ENCODE measurements around the gene CACNA1S. TPM values are rescaled to one million over a fixed set of nuclear protein-coding genes. Genes with fewer than 3 reads are reported as not detected.

CACNA1S gene
- total and polyA plus RNA-seq, 2 experiments from 2014 or later: not detected

- H3K4me2 ChIP-seq (ENCODE audit: unreplicated experiment): no peak overlapping the region
- H4K20me1 ChIP-seq (ENCODE audit: insufficient read depth): no peaks in the 10 kb centered on the region
- H3K27ac ChIP-seq: no peak overlapping the region
- no peak overlapping the region for H3K4me3 ChIP-seq
- in situ Hi-C loops (cut with MboI): no loop called here
- no peaks in the 10 kb centered on the region for H3K4me1 ChIP-seq (ENCODE audit: insufficient read depth)
- DNase-seq: no peak
- H3K9me2 ChIP-seq (ENCODE audit: insufficient read depth): no peaks in the 10 kb centered on the region
- H3F3A ChIP-seq (ENCODE audit: insufficient read depth): no peaks in the 10 kb centered on the region
- H3K27me3 ChIP-seq (replicated peaks; ENCODE audit: insufficient read depth): peaks cover 31% of the 10 kb centered on the region
- WGBS, 2 experiments (ENCODE audit: low coverage in 1 of 2, low lambda C conversion rate in 2 of 2, missing lambda C conversion rate in 2 of 2): 53 to 73% methylated on average over 2 of the region's 2 CpGs
- no peaks in the 10 kb centered on the region for H3K36me3 ChIP-seq (ENCODE audit: low read depth)
- H3K79me2 ChIP-seq (ENCODE audit: insufficient read depth): no peaks in the 10 kb centered on the region
- no peak overlapping the region for H2AFZ ChIP-seq
- no peak for TF ChIP-seq EZH2 (IDR thresholded peaks at IDR 0.05; ENCODE audit: insufficient read depth, poor library complexity, severe bottlenecking)
- no peak for TF ChIP-seq EZH2phosphoT487 (IDR thresholded peaks at IDR 0.05; ENCODE audit: insufficient read depth, low read depth)
- no peaks in the 10 kb centered on the region for H3K9me3 ChIP-seq (ENCODE audit: low read depth)
- H3K9ac ChIP-seq: no peak overlapping the region
Observed at GRCh38 chr1:201039418-201039817, 72.8 kb downstream of the CACNA1S start.

DNA sequence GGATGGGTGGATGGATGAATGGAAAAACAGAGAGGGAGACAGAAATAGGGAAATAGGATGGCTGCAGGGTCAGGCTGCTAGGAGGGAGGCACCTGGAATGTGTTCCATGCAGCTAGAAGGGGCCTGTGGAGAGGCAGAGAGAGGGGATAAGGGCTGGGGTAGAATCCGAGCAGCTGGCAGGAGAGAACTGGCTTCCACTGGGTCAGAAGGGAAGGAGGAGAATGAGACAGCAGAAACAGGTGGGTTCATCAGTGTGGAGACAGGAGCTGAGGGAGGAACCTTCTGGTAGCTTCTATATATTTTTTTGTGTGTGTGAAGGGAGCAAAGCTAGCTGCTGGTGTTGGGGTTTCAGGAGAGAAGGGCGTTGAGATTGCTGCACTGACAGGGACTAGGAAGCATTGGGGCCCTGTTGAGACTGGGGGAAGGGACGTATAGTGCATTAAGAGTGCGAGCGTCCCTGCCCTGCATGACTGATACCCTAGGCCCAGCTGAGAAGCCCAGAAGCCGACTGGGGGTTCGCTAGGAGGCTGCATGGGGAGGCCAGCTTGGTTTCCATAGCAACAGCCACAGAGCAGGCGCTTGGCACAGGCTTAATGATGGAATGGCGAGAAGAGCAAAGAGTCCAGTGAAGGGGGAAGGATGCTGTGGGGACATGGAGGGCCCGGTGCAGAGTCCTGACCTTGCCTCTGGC lies 73.9 kb downstream of the CACNA1S start:
- H3K4me3 ChIP-seq: no peak overlapping the region
- H3K27me3 ChIP-seq (replicated peaks; ENCODE audit: insufficient read depth): peaks cover 35% of the 10 kb centered on the region
- 62 to 64% methylated on average over 10 of the region's 10 CpGs for WGBS, 2 experiments (ENCODE audit: low coverage in 1 of 2, low lambda C conversion rate in 2 of 2, missing lambda C conversion rate in 2 of 2)
- H3K9ac ChIP-seq: no peak overlapping the region
- H3K4me2 ChIP-seq (ENCODE audit: unreplicated experiment): no peak overlapping the region
- H3F3A ChIP-seq (ENCODE audit: insufficient read depth): no peaks in the 10 kb centered on the region
- H3K27ac ChIP-seq: no peak overlapping the region
- no peaks in the 10 kb centered on the region for H4K20me1 ChIP-seq (ENCODE audit: insufficient read depth)
- in situ Hi-C loops (cut with MboI): no loop called here
- no peak for TF ChIP-seq EZH2phosphoT487 (IDR thresholded peaks at IDR 0.05; ENCODE audit: insufficient read depth, low read depth)
- TF ChIP-seq EZH2 (IDR thresholded peaks at IDR 0.05; ENCODE audit: insufficient read depth, poor library complexity, severe bottlenecking): no peak
- DNase-seq: no peak
- H2AFZ ChIP-seq: no peak overlapping the region
- no peaks in the 10 kb centered on the region for H3K9me3 ChIP-seq (ENCODE audit: low read depth)
- no peaks in the 10 kb centered on the region for H3K79me2 ChIP-seq (ENCODE audit: insufficient read depth)
- H3K36me3 ChIP-seq (ENCODE audit: low read depth): no peaks in the 10 kb centered on the region
- H3K4me1 ChIP-seq (ENCODE audit: insufficient read depth): no peaks in the 10 kb centered on the region
- no peaks in the 10 kb centered on the region for H3K9me2 ChIP-seq (ENCODE audit: insufficient read depth)

GRCh38 chr1:201036188-201036842 lies 75.9 kb downstream of the CACNA1S start:
- Histone ChIP-seq H2AFZ (no peak overlapping the region), H3K9me2 (ENCODE audit: insufficient read depth) (no peaks in the 10 kb centered on the region), H3K9ac (no peak overlapping the region), H3K9me3 (ENCODE audit: low read depth) (no peaks in the 10 kb centered on the region), H3K36me3 (ENCODE audit: low read depth) (no peaks in the 10 kb centered on the region), H3K4me3 (no peak overlapping the region), H3K4me1 (ENCODE audit: insufficient read depth) (no peaks in the 10 kb centered on the region), H4K20me1 (ENCODE audit: insufficient read depth) (no peaks in the 10 kb centered on the region), H3F3A (ENCODE audit: insufficient read depth) (no peaks in the 10 kb centered on the region), H3K79me2 (ENCODE audit: insufficient read depth) (no peaks in the 10 kb centered on the region), H3K27ac (no peak overlapping the region), H3K27me3 (replicated peaks; ENCODE audit: insufficient read depth) (peaks cover 47% of the 10 kb centered on the region), H3K4me2 (ENCODE audit: unreplicated experiment) (no peak overlapping the region)
- in situ Hi-C loops (cut with MboI): no loop called here
- no peak for TF ChIP-seq EZH2phosphoT487 (IDR thresholded peaks at IDR 0.05; ENCODE audit: insufficient read depth, low read depth)
- TF ChIP-seq EZH2 (IDR thresholded peaks at IDR 0.05; ENCODE audit: insufficient read depth, poor library complexity, severe bottlenecking): no peak
- DNase-seq: no peak
- WGBS, 2 experiments (ENCODE audit: low coverage in 1 of 2, low lambda C conversion rate in 2 of 2, missing lambda C conversion rate in 2 of 2): 33 to 37% methylated on average over 12 of the region's 12 CpGs

DNA sequence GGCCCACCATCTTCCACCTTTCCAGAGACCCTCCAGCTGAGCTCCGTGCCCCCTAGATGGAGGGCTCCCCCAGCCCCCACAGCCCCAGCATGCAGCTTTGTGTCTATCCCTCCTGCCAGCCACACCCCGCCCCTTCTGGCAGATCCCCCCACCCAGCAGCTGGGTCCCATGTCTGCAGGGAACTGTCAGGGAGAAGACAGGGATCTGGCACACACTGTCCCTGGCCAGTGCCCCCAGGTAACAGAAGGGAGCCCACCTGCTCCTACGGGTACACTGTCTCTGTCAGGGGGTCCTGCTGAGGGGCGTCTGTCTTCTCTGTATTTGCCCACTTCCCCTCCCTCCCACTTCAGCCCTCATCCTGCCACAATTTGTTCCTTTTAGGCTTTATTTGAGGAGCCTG lies 77.6 kb downstream of the CACNA1S start:
- no peak for TF ChIP-seq EZH2 (IDR thresholded peaks at IDR 0.05; ENCODE audit: insufficient read depth, poor library complexity, severe bottlenecking)
- no peak for TF ChIP-seq EZH2phosphoT487 (IDR thresholded peaks at IDR 0.05; ENCODE audit: insufficient read depth, low read depth)
- Histone ChIP-seq H3K9me2 (ENCODE audit: insufficient read depth) (no peaks in the 10 kb centered on the region), H3K36me3 (ENCODE audit: low read depth) (no peaks in the 10 kb centered on the region), H3K4me1 (ENCODE audit: insufficient read depth) (no peaks in the 10 kb centered on the region), H3K27me3 (replicated peaks; ENCODE audit: insufficient read depth) (peaks cover 47% of the 10 kb centered on the region), H3F3A (ENCODE audit: insufficient read depth) (no peaks in the 10 kb centered on the region), H2AFZ (no peak overlapping the region), H4K20me1 (ENCODE audit: insufficient read depth) (no peaks in the 10 kb centered on the region), H3K4me2 (ENCODE audit: unreplicated experiment) (no peak overlapping the region), H3K27ac (no peak overlapping the region), H3K9me3 (ENCODE audit: low read depth) (no peaks in the 10 kb centered on the region), H3K4me3 (no peak overlapping the region), H3K79me2 (ENCODE audit: insufficient read depth) (no peaks in the 10 kb centered on the region), H3K9ac (no peak overlapping the region)
- 36 to 41% methylated on average over 2 to 4 of the region's 4 CpGs for WGBS, 2 experiments (ENCODE audit: low coverage in 1 of 2, low lambda C conversion rate in 2 of 2, missing lambda C conversion rate in 2 of 2)
- DNase-seq: no peak
- in situ Hi-C loops (cut with MboI): no loop called here

All from GM23248 (cell line).